K562 (cell line): ENCODE measurements around the gene WDR1. TPM values are rescaled to one million over a fixed set of nuclear protein-coding genes. Genes with fewer than 3 reads are reported as not detected.

Experiments
- GTF2F1 ChIP-seq: IDR thresholded peaks from 2 replicates; pipeline ENCODE4 v1.6.1; 2011; ENCODE audit warnings: low read depth, low read length, improper control_type of control experiment
- RERE ChIP-seq: sonication (generic); formaldehyde crosslinking; IDR thresholded peaks from 2 replicates; pipeline ENCODE4 v1.8.0; 2023; ENCODE audit warnings: missing genetic modification reagents, mild to moderate bottlenecking, borderline replicate concordance
- UBTF ChIP-seq, 2 experiments: IDR thresholded peaks; 2 replicates each; pipeline ENCODE4 v1.6.1; 2012; ENCODE audit warnings: improper control_type of control experiment in 2 of 2, low read depth in 2 of 2, low read length in 2 of 2, borderline replicate concordance in 1 of 2
- polyA plus RNA-seq, 8 experiments: library from polyadenylated mRNA; depleted of rRNA in 4 of 8; stranded (reverse) in 5 of 8; unstranded in 3 of 8; fragments of >200 nt; fragmentation: Nextera tagmentation in 2 of 8; fragmentation: Illumina TruSeq in 1 of 8; extraction: Ambion mirVana in 2 of 8; extraction: Trizol in 1 of 8; gene quantifications; 2 replicates each; pipeline versions ENCODE4 v1.2.1 to v1.2.3, GENCODE V29; 2011 to 2014; ENCODE audit warnings: inconsistent platforms in 1 of 8, missing spikeins in 1 of 8
- total RNA-seq, 7 experiments: library from RNA; depleted of rRNA in 6 of 7; stranded (reverse); fragments of >200 nt in 6 of 7; fragmentation: Illumina TruSeq in 2 of 7; extraction: Trizol in 2 of 7; gene quantifications; 2 replicates each; pipeline versions ENCODE4 v1.2.1 to v1.2.3, GENCODE V29; 2011 to 2021; ENCODE audit warnings: low replicate concordance in 1 of 7
- TF ChIP-seq, protein P1 (sequence below): fragments of 250-450 bp; sonication (Bioruptor Pico); IDR thresholded peaks from 2 replicates; pipeline ENCODE4 v1.8.0; 2021; ENCODE audit warnings: moderate library complexity, mild to moderate bottlenecking, inconsistent platforms
- TF ChIP-seq, protein P2 (sequence below): fragments of 450-650 bp; IDR thresholded peaks from 2 replicates; pipeline ENCODE4 v1.6.1; 2016; ENCODE audit warnings: missing biosample characterization, missing genetic modification characterization

WDR1 gene
- total and polyA plus RNA-seq, 9 of the 15 experiments (the other 6 are each of a cell fraction or from before 2014, with no cell fraction given) = 16.1 to 213 (median 125) TPM

- TF ChIP-seq, protein P1, sequence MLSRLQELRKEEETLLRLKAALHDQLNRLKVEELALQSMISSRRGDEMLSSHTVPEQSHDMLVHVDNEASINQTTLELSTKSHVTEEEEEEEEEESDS (CRISPR knock-in tag) = no peak
- TF ChIP-seq GTF2F1 = no peak
- TF ChIP-seq UBTF (IDR thresholded peaks at IDR 0.05; ENCODE audit: borderline replicate concordance in 1 of 2, low read depth in 2 of 2, low read length in 2 of 2) = no peak
- no peak for TF ChIP-seq RERE (CRISPR knock-in tag)
- TF ChIP-seq, protein P2, sequence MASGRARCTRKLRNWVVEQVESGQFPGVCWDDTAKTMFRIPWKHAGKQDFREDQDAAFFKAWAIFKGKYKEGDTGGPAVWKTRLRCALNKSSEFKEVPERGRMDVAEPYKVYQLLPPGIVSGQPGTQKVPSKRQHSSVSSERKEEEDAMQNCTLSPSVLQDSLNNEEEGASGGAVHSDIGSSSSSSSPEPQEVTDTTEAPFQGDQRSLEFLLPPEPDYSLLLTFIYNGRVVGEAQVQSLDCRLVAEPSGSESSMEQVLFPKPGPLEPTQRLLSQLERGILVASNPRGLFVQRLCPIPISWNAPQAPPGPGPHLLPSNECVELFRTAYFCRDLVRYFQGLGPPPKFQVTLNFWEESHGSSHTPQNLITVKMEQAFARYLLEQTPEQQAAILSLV = no peak
- TF ChIP-seq, all 486 proteins: peak for 0
These were observed 45.2 kb upstream of the WDR1 start (continued) for GRCh38 chr4:10161840-10162239.
